GM12872 (cell line): ENCODE data around the gene SYT8.

Experiments
- TF ChIP-seq, protein P1 (sequence below): IDR thresholded peaks from 3 replicates; pipeline ENCODE4 v1.5.1; 2011; ENCODE audit warnings: low read depth, mild to moderate bottlenecking, low read length, moderate library complexity; ENCODE audit not compliant: insufficient read depth

Gene SYT8

DNA sequence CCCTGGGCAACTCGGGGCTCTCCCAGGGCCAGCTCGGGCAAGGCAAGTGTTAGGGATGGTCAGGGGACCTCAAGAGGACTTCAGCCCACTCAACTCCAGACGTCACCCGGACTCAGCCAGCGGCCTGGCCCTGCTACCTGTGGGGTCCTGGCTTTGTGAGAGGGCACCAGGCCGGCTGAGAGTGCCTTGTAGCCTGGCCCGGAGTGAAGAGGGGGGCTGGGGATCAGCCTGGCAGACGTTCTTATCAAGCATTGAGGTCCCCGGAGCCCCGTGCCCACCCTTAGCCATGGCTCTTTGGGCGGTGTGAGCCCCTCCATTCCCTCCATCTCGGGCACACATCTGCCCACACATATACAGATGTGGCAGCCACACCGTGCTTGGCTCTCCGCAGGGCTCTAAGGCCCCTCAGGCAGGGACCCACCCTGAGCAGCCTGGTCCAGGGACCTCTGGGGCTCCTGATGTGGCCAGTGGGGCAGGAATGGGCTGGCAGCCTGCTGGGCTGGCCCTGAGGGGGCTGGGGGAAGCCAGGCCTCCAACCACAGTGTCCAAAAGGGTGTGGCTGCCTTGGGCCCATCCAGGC, 33.4 kb downstream of the SYT8 start:
- TF ChIP-seq, protein P1, sequence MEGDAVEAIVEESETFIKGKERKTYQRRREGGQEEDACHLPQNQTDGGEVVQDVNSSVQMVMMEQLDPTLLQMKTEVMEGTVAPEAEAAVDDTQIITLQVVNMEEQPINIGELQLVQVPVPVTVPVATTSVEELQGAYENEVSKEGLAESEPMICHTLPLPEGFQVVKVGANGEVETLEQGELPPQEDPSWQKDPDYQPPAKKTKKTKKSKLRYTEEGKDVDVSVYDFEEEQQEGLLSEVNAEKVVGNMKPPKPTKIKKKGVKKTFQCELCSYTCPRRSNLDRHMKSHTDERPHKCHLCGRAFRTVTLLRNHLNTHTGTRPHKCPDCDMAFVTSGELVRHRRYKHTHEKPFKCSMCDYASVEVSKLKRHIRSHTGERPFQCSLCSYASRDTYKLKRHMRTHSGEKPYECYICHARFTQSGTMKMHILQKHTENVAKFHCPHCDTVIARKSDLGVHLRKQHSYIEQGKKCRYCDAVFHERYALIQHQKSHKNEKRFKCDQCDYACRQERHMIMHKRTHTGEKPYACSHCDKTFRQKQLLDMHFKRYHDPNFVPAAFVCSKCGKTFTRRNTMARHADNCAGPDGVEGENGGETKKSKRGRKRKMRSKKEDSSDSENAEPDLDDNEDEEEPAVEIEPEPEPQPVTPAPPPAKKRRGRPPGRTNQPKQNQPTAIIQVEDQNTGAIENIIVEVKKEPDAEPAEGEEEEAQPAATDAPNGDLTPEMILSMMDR: no peak

DNA sequence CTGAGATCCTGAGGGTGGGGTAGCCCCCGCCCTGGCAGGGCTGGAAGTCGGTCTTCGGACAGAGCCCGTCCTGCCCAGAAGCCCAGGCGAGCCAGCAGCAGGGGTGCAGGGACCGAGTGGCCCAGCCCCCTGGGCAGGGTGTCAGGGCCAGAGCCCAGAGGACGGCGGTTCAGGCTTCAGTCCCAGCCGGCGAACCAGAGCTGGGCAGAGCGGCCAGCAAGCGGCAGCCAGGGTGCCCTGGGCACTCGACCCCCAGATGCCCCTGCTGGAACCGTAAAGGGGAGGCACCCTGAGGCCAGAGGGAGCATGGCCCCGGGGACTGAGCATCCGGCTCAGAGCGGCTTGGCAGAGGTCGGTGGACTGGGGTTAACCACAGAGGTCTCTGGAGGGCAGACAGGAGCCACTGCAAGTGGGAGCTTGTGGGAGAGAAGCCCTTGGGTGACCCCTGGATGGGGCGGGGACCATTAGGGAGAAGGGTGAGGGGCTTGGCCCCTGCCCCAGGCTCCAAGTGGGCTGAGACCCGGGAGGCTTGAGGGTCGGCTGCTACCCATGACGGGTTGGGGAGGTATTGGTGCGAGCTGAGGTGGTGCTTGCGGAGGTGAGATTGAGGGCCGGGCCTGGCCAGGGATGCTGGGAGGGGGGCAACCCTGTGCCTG, 34.0 kb downstream of the SYT8 start:
- TF ChIP-seq, protein P1: no peak

- TF ChIP-seq, protein P1: no peak
Observed at GRCh38 chr11:1869427-1870325, 34.9 kb downstream of the SYT8 start.

GRCh38 chr11:1870326-1870696, 35.5 kb downstream of the SYT8 start:
- TF ChIP-seq, protein P1: no peak

DNA sequence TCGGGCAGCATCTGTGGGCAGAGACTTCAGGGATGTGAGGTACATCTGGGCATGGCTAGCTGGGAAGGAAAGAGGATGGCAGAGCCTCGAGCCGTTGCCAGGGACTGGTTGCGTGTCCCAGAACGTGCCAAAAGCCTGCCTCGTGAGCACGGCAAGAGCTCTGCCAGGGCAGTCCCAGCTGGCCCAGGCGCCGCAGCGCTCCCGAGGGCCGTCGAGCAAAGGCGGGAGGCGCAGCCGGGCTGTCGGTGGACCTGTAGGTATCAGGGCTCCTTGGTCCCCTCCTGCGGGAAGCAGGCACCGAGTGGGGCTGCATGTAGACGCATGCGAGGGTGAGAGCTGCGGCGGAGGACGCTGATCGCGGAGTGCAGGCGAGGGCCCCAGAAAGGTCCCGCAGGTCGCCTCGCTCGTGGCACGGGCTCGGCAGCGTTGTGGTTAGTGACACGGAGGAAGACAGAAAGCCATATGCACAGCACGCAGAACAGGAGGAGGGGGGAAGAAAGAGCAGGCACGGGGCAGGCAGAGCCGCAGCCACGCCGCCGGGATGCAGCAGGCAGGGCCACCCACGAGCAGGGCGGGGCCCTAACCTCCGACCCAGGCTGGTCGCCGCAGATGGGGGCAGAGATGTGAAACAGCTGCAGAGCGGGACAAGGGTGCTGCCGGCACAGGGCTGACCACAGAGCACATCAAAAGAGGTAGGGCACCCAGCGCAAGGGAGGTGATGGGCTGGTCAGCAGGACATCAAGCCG, 36.1 kb downstream of the SYT8 start:
- TF ChIP-seq, protein P1: no peak

DNA sequence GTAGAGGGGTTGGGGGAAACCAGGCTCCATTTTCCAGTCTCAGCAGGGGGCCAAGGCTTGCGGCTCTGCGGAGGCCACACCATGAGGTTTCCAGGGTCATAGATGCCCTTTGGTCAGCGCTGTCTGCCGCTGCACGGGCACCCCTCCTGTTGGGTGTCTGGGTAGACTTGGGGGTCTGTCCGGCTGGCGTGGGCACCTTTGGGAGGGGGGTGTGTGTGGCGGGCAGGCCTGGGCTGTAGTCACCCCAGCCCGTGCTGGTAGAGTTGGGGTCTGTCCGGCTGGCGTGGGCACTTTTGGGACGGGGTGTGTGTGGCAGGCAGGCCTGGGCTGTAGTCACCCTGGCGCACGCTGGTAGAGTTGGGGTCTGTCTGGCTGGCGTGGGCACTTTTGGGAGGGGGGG, 36.7 kb downstream of the SYT8 start:
- TF ChIP-seq, protein P1: no peak
